Measurements from ENCODE around the gene CCL25.

CCL25 gene

DNA sequence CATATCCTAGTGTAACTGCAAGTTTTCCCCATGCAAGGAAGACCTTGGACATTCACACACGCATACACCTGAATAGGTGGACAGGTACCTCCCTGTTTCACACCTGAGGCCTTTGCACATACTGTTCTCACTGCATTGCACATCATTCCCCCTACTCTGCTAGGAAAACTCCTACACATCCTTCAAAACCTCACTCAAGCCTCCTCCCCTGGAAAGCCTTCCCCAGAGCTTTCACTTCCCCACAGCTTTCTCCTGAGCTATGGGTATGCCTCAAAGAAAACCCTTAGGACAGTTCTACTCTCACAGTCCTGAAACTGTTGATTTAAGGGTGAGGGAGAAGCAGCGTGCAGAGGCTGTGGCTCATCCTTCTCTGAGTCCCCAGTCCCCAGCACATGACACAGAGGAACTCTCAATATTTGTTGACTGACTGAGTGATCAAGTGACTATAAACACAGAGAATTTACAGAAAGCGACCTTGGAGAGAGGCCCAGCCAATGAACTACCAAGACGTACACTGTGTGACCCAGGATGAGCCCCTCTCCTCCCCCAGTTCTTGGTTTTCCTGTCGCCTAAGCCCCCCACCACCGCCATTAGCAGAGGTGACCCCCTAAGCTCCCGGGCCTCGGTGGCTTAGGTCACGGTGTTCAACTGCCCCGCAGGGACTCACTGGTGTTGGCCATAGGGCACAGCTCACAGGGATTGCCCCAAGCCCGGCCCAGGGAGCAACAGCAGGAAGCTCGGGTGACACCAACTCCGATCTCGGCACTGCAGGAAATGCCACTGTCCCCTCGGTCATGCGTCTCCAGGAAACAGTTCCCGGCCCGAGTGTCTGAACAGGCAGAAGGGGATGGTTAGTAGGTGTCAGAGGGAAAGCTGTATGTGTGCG is 56.2 kb downstream of the CCL25 start:
- no peak for DNase-seq (ENCODE audit: low spot score)
- TF ChIP-seq, protein P1, sequence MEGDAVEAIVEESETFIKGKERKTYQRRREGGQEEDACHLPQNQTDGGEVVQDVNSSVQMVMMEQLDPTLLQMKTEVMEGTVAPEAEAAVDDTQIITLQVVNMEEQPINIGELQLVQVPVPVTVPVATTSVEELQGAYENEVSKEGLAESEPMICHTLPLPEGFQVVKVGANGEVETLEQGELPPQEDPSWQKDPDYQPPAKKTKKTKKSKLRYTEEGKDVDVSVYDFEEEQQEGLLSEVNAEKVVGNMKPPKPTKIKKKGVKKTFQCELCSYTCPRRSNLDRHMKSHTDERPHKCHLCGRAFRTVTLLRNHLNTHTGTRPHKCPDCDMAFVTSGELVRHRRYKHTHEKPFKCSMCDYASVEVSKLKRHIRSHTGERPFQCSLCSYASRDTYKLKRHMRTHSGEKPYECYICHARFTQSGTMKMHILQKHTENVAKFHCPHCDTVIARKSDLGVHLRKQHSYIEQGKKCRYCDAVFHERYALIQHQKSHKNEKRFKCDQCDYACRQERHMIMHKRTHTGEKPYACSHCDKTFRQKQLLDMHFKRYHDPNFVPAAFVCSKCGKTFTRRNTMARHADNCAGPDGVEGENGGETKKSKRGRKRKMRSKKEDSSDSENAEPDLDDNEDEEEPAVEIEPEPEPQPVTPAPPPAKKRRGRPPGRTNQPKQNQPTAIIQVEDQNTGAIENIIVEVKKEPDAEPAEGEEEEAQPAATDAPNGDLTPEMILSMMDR (IDR thresholded peaks at IDR 0.05; ENCODE audit: extremely low read depth, missing control alignments) = no peak

GRCh38 chr19:8109455-8109854 is 56.9 kb downstream of the CCL25 start:
- TF ChIP-seq, protein P1 (IDR thresholded peaks at IDR 0.05; ENCODE audit: extremely low read depth, missing control alignments) = no peak
- no peak for DNase-seq (ENCODE audit: low spot score)

GRCh38 chr19:8109890-8110662 is 57.5 kb downstream of the CCL25 start:
- no peak for DNase-seq (ENCODE audit: low spot score)
- TF ChIP-seq, protein P1 (IDR thresholded peaks at IDR 0.05; ENCODE audit: extremely low read depth, missing control alignments) = no peak

- no peak for DNase-seq (ENCODE audit: low spot score)
- TF ChIP-seq, protein P1 (IDR thresholded peaks at IDR 0.05; ENCODE audit: extremely low read depth, missing control alignments) = no peak
Measured at GRCh38 chr19:8110931-8111330, 58.4 kb downstream of the CCL25 start.

GRCh38 chr19:8111376-8111775 is 58.8 kb downstream of the CCL25 start:
- TF ChIP-seq, protein P1 (IDR thresholded peaks at IDR 0.05; ENCODE audit: extremely low read depth, missing control alignments) = no peak
- no peak for DNase-seq (ENCODE audit: low spot score)
